ENCODE measurements around the gene DPYD.

DNA sequence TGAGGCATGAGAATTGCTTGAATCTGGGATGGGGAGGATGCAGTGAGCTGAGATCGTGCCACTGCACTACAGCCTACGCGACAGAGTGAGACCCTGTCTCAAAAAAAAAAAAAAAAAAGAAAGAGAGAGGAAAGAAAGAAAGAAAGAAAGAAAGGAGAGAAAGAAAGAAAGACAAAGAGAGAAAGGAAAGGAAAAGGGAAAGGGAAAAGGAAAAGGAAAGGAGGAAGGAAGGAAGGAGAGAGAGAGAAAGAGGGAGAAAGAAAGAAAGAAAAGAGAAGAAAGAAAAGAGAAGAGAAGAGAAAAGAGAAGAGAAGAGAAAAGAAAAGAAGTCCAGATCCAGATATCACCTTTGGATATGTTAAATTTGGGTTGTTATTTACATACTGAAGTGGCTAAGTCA lies 106.0 kb downstream of the DPYD start:
- TF ChIP-seq TAF9B (IDR thresholded peaks at IDR 0.05; ENCODE audit: partially characterized antibody) (no peak), NEUROD1 (IDR thresholded peaks at IDR 0.05; ENCODE audit: borderline replicate concordance, low read depth, low read length, partially characterized antibody) (no peak), TAF1 (IDR thresholded peaks at IDR 0.05; ENCODE audit: control insufficient read depth, extremely low read depth, insufficient read depth, low read length, severe bottlenecking) (no peak), LARP7 (IDR thresholded peaks at IDR 0.05) (no peak), GABPA (tag; conservative IDR thresholded peaks at IDR 0.05; ENCODE audit: low read depth) (no peak), MXI1 (IDR thresholded peaks at IDR 0.05; ENCODE audit: low read depth, low read length) (no peak), SP2 (IDR thresholded peaks at IDR 0.05; ENCODE audit: extremely low read depth, low read depth, low read length, poor library complexity, severe bottlenecking) (no peak), NCOR1 (IDR thresholded peaks at IDR 0.05) (no peak), ZZZ3 (IDR thresholded peaks at IDR 0.05) (no peak), RFX5 (IDR thresholded peaks at IDR 0.05; ENCODE audit: low read depth, low read length) (no peak), POLR2AphosphoS5 (IDR thresholded peaks at IDR 0.05; ENCODE audit: control insufficient read depth, insufficient read depth, low read depth, low read length) (no peak)
- TF ChIP-seq, protein P1, sequence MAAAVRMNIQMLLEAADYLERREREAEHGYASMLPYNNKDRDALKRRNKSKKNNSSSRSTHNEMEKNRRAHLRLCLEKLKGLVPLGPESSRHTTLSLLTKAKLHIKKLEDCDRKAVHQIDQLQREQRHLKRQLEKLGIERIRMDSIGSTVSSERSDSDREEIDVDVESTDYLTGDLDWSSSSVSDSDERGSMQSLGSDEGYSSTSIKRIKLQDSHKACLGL (CRISPR knock-in tag; IDR thresholded peaks at IDR 0.05; ENCODE audit: borderline replicate concordance, poor library complexity, severe bottlenecking) = no peak
- TF ChIP-seq, protein P2, sequence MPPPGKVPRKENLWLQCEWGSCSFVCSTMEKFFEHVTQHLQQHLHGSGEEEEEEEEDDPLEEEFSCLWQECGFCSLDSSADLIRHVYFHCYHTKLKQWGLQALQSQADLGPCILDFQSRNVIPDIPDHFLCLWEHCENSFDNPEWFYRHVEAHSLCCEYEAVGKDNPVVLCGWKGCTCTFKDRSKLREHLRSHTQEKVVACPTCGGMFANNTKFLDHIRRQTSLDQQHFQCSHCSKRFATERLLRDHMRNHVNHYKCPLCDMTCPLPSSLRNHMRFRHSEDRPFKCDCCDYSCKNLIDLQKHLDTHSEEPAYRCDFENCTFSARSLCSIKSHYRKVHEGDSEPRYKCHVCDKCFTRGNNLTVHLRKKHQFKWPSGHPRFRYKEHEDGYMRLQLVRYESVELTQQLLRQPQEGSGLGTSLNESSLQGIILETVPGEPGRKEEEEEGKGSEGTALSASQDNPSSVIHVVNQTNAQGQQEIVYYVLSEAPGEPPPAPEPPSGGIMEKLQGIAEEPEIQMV (tag; conservative IDR thresholded peaks at IDR 0.05; ENCODE audit: low read depth) = no peak
